RWPE1 (cell line): ENCODE measurements around the gene ERFE.

ENCODE experiments used
- CTCF ChIA-PET: fragments of 350-600 bp; sonication (Branson Sonifier 250); formaldehyde crosslinking; extraction: SDS; loops from one replicate; lab custom pipeline; 2021; lab: Yijun Ruan, JAX
- POLR2A ChIA-PET: fragments of 400-600 bp; formaldehyde crosslinking; extraction: SDS; loops from one replicate; lab custom pipeline; 2020; ENCODE audit warnings: antibody characterized with exemption; ENCODE audit not compliant: low non-redundant PET; lab: Yijun Ruan, JAX
- DNase-seq: peaks from one replicate; pipeline ENCODE4 v3.0.0; 2012; ENCODE audit warnings: low spot score
- H3K27ac ChIP-seq: fragments of 450-650 bp; 2 replicates; pipeline ENCODE4 v1.5.1; 2017
- TF ChIP-seq, protein P1 (sequence below): fragments of 450-650 bp; conservative IDR thresholded peaks from 2 replicates; pipeline ENCODE4 v1.5.1; 2017; ENCODE audit warnings: low read depth, mild to moderate bottlenecking

The ERFE gene

DNA sequence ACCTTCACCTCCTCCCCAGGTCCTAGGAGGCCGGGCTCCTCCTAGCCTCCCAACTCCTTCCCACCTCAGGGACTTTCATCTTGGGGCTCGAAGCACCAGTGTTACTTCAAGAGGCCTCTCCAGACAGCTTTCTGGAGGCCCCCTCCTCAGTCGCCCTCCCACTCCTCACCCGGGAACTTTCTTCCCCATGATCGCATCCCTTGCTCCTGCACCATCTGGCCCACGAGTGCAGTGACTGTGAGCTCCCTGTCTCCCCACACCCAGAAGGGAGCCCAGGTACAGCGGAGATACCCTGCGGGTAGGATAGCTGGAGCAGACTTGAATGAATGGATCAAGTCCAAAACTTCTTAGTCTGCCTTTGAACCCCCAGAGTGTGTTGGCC lies 6.1 kb downstream of the ERFE start:
- ChIA-PET POLR2A (no interaction called here), CTCF (no interaction called here)
- TF ChIP-seq, protein P1, sequence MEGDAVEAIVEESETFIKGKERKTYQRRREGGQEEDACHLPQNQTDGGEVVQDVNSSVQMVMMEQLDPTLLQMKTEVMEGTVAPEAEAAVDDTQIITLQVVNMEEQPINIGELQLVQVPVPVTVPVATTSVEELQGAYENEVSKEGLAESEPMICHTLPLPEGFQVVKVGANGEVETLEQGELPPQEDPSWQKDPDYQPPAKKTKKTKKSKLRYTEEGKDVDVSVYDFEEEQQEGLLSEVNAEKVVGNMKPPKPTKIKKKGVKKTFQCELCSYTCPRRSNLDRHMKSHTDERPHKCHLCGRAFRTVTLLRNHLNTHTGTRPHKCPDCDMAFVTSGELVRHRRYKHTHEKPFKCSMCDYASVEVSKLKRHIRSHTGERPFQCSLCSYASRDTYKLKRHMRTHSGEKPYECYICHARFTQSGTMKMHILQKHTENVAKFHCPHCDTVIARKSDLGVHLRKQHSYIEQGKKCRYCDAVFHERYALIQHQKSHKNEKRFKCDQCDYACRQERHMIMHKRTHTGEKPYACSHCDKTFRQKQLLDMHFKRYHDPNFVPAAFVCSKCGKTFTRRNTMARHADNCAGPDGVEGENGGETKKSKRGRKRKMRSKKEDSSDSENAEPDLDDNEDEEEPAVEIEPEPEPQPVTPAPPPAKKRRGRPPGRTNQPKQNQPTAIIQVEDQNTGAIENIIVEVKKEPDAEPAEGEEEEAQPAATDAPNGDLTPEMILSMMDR: no peak
- H3K27ac ChIP-seq: no peak overlapping the region; the same call in 1 of the 2 replicates
- DNase-seq: no peak

DNA sequence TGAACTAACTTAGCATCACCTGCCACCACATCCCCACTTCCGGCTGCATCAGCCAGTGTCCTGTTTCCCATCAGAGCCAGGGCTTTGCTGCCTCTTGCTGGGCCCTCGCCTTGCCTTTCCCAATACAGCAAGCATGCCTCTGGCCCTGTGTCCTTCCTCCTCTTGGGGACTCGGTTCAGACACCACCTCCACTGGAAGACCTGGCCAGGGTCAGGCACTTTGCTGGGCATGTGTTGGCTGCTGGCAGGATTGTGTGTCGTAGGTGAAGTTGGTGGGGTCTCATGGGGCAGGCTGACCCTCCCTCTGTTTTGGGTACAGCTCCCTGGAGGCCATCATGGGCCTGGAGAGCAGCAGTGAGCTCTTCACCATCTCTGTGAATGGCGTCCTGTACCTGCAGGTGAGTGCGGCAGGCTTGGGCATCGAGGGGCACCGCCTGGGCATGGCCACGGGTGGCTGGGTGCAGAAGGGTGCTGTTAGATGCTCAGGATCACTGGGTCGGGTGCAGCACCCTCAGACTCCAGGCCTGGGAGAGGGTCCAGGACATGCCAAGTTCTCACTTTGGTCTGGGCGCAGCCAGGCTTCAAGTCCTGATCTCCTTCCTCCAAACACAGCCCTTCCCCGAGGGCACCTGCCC lies 6.6 kb downstream of the ERFE start:
- TF ChIP-seq, protein P1: no peak
- H3K27ac ChIP-seq: peak overlapping the region; percentile 97
- no peak for DNase-seq
- ChIA-PET POLR2A (interaction anchor here (0.6 kb wide), 1 partner anchor 582 kb away, joined by 3 read pairs; no protein-coding TSS in a partner anchor), CTCF (no interaction called here)

DNA sequence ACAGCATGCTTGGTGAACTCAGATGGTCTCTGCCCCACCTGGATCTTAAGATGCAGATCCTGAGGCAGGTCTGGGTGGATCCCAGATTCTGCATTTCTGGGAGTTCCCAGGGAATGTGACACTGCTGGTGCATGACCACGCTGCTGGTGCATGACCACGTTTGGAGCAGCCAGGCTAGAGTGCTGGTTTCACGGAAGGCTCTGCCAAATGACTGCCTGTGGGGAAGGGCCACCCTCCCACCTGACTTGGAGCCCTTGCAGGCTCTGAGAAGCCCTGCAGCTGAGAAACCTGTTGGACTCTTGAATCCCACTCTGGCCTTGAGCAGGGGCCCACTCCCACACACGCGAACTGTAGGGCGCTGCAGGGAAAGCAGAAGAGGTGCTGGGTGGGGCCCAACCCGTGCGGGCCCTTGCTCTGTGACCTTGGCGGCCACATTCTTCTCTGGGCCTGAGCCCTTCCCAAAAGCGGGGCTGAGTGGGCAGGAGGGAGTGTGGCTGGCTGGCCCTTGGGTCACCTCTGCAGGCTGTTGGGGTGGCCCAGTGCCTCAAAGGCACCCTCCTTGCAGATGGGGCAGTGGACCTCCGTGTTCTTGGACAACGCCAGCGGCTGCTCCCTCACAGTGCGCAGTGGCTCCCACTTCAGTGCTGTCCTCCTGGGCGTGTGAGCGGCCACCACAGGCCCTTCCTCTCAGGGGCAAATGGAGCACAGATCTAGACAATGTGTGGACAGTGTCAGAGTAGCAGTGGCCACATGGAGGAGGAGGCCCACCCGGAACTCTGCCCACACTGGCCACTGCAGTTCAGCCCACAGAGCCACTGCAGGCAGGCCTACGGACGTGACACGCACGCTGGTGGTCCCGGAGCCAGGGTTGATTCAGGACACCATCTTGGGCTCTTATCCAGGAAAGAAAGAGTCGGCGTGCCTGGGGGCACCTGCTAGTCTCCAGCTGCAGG lies 7.9 kb downstream of the ERFE start:
- ChIA-PET CTCF (no interaction called here), POLR2A (interaction anchor here (0.6 kb wide), 1 partner anchor 9 kb away, joined by 7 read pairs; no protein-coding TSS in a partner anchor)
- no peak for DNase-seq
- H3K27ac ChIP-seq: peak overlapping the region; percentile 97
- TF ChIP-seq, protein P1: no peak

DNA sequence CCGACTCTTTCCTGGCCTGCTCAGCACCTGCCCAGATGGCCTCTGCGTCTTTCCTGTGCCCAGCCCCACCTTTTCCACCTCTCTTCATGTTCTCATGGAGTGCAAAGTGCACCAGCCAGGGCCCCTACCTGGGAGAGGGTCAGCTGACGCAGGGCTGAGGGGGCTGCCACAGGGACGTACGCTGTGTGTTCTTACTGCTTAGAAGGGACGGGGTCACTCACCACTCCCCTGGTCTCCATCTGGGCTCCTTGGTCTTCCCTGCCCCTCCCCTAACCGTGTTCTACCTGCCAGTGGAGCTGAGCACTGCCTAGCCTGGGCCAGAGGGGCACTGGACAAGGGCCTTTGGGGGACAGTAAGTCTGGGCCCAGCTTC lies 8.6 kb downstream of the ERFE start:
- ChIA-PET POLR2A (interaction anchor here (0.6 kb wide), 1 partner anchor 9 kb away, joined by 7 read pairs; no protein-coding TSS in a partner anchor), CTCF (no interaction called here)
- no peak for DNase-seq
- TF ChIP-seq, protein P1: no peak
- H3K27ac ChIP-seq: peak overlapping the region; percentile 97

DNA sequence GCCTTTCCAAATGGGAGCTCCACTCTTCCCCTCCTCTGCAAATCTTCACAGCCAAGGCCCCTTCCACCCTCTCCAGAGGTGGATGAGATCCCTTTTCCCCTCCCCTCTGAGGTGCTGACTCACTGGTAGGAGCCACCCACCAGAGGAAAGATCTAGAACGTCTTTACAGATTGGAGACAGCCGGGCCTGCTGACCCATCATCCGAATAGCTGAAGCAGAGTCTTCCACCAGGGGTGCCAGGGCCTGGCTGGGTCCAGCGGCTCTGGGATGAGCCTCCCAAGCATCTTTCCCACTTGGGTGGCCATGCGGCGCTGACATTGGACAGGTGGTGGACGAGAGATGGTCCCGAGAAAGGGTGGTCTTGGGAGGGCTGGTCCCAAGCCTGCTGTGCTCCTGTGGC lies 9.0 kb downstream of the ERFE start:
- CTCF ChIA-PET: interaction anchor here (1.0 kb wide), 1 partner anchor 9 kb away, joined by 3 read pairs; the partner anchor contains the start of gene ERFE
- H3K27ac ChIP-seq: peak overlapping the region; percentile 97

More for the DNA sequence above, 9.0 kb downstream of the ERFE start:
- TF ChIP-seq, protein P1: no peak
- POLR2A ChIA-PET: no interaction called here
- no peak for DNase-seq
